DND-41 (cell line): ENCODE measurements around the gene MMD2.

Experiments
- CTCF ChIP-seq: IDR thresholded peaks from 2 replicates; pipeline ENCODE4 v1.5.1; 2012; ENCODE audit warnings: borderline replicate concordance, low read length, moderate library complexity, mild to moderate bottlenecking; ENCODE audit not compliant: poor library complexity, severe bottlenecking; ENCODE audit errors: extremely low read depth
- EZH2 ChIP-seq: IDR thresholded peaks from 3 replicates; pipeline ENCODE4 v1.6.1; 2012; ENCODE audit warnings: borderline replicate concordance, low read depth, mild to moderate bottlenecking, moderate library complexity, low read length, inconsistent platforms; ENCODE audit not compliant: severe bottlenecking

GRCh38 chr7:4885317-4885807 lies 73.6 kb downstream of the MMD2 start:
- no peak for TF ChIP-seq CTCF
- TF ChIP-seq EZH2, result no peak
